PC-9 (cell line): ENCODE results near the gene DEAF1. TPM values are rescaled to one million over a fixed set of nuclear protein-coding genes. Genes with fewer than 3 reads are reported as not detected.

Experiments used
- BruUV-seq: library from RNA; stranded (reverse); fragments of 400-500 nt; replicated peaks from 2 replicates; lab custom pipeline; 2021; lab: Mats Ljungman, UMichigan
- CTCF ChIA-PET: fragments of 300-600 bp; sonication (Branson Sonifier 250); formaldehyde crosslinking; loops from one replicate; lab custom pipeline; 2022; ENCODE audit warnings: antibody characterized with exemption; lab: Charles Lee
- POLR2A ChIA-PET: fragments of 300-600 bp; sonication (Branson Sonifier 250); formaldehyde crosslinking; loops from one replicate; lab custom pipeline; 2022; ENCODE audit warnings: antibody characterized with exemption; ENCODE audit not compliant: unreplicated experiment; lab: Charles Lee
- DNase-seq, 2 experiments: peaks; one replicate each; pipeline versions ENCODE4 v3.0.0 to v3.0.0-alpha.2; 2015 to 2022; ENCODE audit warnings: mixed read lengths in 1 of 2
- H2AFZ ChIP-seq: fragments of 200-600 bp; sonication (generic); 2 replicates; pipeline ENCODE4 v1.8.1; 2017; ENCODE audit warnings: antibody characterized with exemption
- H3F3A ChIP-seq: fragments of 200-600 bp; sonication (generic); 2 replicates; pipeline ENCODE4 v1.8.1; 2017; ENCODE audit warnings: antibody characterized with exemption, mild to moderate bottlenecking, low read depth; ENCODE audit not compliant: insufficient read depth
- H3K27ac ChIP-seq: fragments of 200-600 bp; sonication (generic); 2 replicates; pipeline ENCODE4 v1.6.1; 2016; ENCODE audit warnings: mixed run types
- H3K27me3 ChIP-seq: fragments of 200-600 bp; sonication (generic); 2 replicates; pipeline ENCODE4 v1.6.1; 2016; ENCODE audit warnings: low read depth, mixed run types; ENCODE audit not compliant: insufficient read depth
- H3K36me3 ChIP-seq: fragments of 200-600 bp; sonication (generic); 2 replicates; pipeline ENCODE4 v1.6.1; 2016; ENCODE audit warnings: low read depth, mixed run types
- H3K4me1 ChIP-seq: fragments of 200-600 bp; sonication (generic); replicated peaks from 2 replicates; pipeline ENCODE4 v1.6.1; 2016; ENCODE audit warnings: mixed run types; ENCODE audit not compliant: insufficient read depth
- H3K4me2 ChIP-seq: fragments of 200-600 bp; sonication (generic); 2 replicates; pipeline ENCODE4 v1.6.1; 2017; ENCODE audit warnings: mixed run types
- H3K4me3 ChIP-seq: fragments of 200-600 bp; sonication (generic); 2 replicates; pipeline ENCODE4 v1.6.1; 2016; ENCODE audit warnings: mixed run types
- H3K79me2 ChIP-seq: fragments of 200-600 bp; sonication (generic); 2 replicates; pipeline ENCODE4 v1.6.1; 2017; ENCODE audit warnings: low read depth, mixed run types
- H3K9me2 ChIP-seq: fragments of 200-600 bp; sonication (generic); 2 replicates; pipeline ENCODE4 v1.8.1; 2017; ENCODE audit warnings: mild to moderate bottlenecking; ENCODE audit not compliant: insufficient read depth
- H3K9me3 ChIP-seq: fragments of 200-600 bp; sonication (generic); 2 replicates; pipeline ENCODE4 v1.8.1; 2016; ENCODE audit warnings: low read depth; ENCODE audit not compliant: insufficient read depth
- H4K20me1 ChIP-seq: fragments of 200-600 bp; sonication (generic); 2 replicates; pipeline ENCODE4 v1.8.1; 2017; ENCODE audit not compliant: insufficient read depth
- EZH2 ChIP-seq: fragments of 200-600 bp; sonication (generic); IDR thresholded peaks from 2 replicates; pipeline ENCODE4 v1.8.0; 2017; ENCODE audit warnings: antibody characterized with exemption, low read depth
- intact Hi-C: fragments of 100-400 bp; cut with micrococcal nuclease; formaldehyde crosslinking; loops from one replicate; pipeline ENCODE4 v1.10.0; 2022; ENCODE audit not compliant: unreplicated experiment
- total RNA-seq: library from RNA; stranded (reverse); gene quantifications from 2 replicates; pipeline ENCODE4 v1.2.3, GENCODE V29; 2021
- TF ChIP-seq, protein P1 (sequence below): fragments of 200-600 bp; sonication (generic); conservative IDR thresholded peaks from 2 replicates; pipeline ENCODE4 v1.6.1; 2017; ENCODE audit warnings: mixed run types, antibody characterized with exemption, mild to moderate bottlenecking, moderate library complexity

The DEAF1 gene
- total RNA-seq, 1 experiment from 2014 or later: 36.9 TPM

DNA sequence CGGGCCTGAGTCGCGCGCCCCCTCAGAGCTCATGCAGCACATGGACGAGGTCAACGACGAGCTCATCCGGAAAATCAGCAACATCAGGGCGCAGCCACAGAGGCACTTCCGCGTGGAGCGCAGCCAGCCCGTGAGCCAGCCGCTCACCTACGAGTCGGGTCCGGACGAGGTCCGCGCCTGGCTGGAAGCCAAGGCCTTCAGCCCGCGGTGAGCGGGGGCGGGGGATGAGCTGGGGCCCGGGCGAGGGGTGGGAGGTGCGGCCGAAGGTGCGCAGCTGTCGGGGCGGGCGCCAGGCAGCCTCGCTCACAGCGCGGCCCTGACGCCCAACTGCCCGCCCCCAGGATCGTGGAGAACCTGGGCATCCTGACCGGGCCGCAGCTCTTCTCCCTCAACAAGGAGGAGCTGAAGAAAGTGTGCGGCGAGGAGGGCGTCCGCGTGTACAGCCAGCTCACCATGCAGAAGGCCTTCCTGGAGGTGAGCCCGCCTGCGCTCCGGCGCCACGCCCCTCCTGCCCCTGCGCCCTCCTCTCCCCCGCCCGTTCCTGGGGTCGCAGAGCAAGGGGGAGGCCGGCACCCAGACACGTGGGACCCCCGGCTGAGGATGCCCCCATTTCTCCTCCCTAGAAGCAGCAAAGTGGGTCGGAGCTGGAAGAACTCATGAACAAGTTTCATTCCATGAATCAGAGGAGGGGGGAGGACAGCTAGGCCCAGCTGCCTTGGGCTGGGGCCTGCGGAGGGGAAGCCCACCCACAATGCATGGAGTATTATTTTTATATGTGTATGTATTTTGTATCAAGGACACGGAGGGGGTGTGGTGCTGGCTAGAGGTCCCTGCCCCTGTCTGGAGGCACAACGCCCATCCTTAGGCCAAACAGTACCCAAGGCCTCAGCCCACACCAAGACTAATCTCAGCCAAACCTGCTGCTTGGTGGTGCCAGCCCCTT is 31.5 kb upstream of the DEAF1 start:
- peak; percentile 85 to 95 for DNase-seq
- intact Hi-C loops: loop anchor here (2.0 to 10.0 kb wide), 2 partner anchors 30 to 162 kb away; partner anchors contain the start of genes LMNTD2 and RASSF7
- H3K27me3 ChIP-seq: no peaks in the 10 kb centered on the region
- no peak overlapping the region for H2AFZ ChIP-seq
- H3K9me3 ChIP-seq: no peaks in the 10 kb centered on the region
- TF ChIP-seq, protein P1, sequence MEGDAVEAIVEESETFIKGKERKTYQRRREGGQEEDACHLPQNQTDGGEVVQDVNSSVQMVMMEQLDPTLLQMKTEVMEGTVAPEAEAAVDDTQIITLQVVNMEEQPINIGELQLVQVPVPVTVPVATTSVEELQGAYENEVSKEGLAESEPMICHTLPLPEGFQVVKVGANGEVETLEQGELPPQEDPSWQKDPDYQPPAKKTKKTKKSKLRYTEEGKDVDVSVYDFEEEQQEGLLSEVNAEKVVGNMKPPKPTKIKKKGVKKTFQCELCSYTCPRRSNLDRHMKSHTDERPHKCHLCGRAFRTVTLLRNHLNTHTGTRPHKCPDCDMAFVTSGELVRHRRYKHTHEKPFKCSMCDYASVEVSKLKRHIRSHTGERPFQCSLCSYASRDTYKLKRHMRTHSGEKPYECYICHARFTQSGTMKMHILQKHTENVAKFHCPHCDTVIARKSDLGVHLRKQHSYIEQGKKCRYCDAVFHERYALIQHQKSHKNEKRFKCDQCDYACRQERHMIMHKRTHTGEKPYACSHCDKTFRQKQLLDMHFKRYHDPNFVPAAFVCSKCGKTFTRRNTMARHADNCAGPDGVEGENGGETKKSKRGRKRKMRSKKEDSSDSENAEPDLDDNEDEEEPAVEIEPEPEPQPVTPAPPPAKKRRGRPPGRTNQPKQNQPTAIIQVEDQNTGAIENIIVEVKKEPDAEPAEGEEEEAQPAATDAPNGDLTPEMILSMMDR: no peak
- no peak for TF ChIP-seq EZH2
- H3K9me2 ChIP-seq: no peaks in the 10 kb centered on the region
- POLR2A ChIA-PET: interaction anchor here (0.5 to 1.4 kb wide), 8 partner anchors 14 to 83 kb away, joined by 3 to 8 read pairs (median 4); partner anchors contain the start of genes DEAF1, RPLP2, TALDO1 and TMEM80
- peak overlapping the region; percentile 91 for H3K27ac ChIP-seq
- H3K36me3 ChIP-seq: no peaks in the 10 kb centered on the region
- H3F3A ChIP-seq: peaks cover 16% of the 10 kb centered on the region
- peak overlapping the region; percentile 90 for H3K4me2 ChIP-seq
- peaks cover 31% of the 10 kb centered on the region for H3K4me1 ChIP-seq
- TSS peak; percentile 47 for BruUV-seq
- H3K79me2 ChIP-seq: 0 out of 2 replicates have a peak, but pooled peaks cover 4% of the 10 kb centered on the region
- CTCF ChIA-PET: interaction anchor here (0.7 to 1.3 kb wide), 3 partner anchors 22 to 172 kb away, joined by 3 to 18 read pairs (median 7); partner anchors contain the start of genes DEAF1 and TMEM80
- no peaks in the 10 kb centered on the region for H4K20me1 ChIP-seq
- H3K4me3 ChIP-seq: peak overlapping the region; percentile 58; the same call in 1 of the 2 replicates

- Histone ChIP-seq H3K4me3 (no peak overlapping the region), H3K4me2 (peak overlapping the region; percentile 90), H3K4me1 (peaks cover 31% of the 10 kb centered on the region), H3K36me3 (no peaks in the 10 kb centered on the region), H3K9me3 (no peaks in the 10 kb centered on the region), H3K27ac (peak overlapping the region; percentile 91), H3F3A (peaks cover 16% of the 10 kb centered on the region), H3K79me2 (0 out of 2 replicates have a peak, but pooled peaks cover 4% of the 10 kb centered on the region), H3K27me3 (no peaks in the 10 kb centered on the region), H2AFZ (no peak overlapping the region), H4K20me1 (no peaks in the 10 kb centered on the region), H3K9me2 (no peaks in the 10 kb centered on the region)
- ChIA-PET POLR2A (interaction anchor here (0.5 to 1.4 kb wide), 5 partner anchors 19 to 84 kb away, joined by 3 to 8 read pairs (median 5); partner anchors contain the start of genes DEAF1, RPLP2, TALDO1 and TMEM80), CTCF (interaction anchor here (1.3 kb wide), 1 partner anchor 30 kb away, joined by 18 read pairs; the partner anchor contains the start of genes DEAF1 and TMEM80)
- intact Hi-C loops: loop anchor here (2.0 to 10.0 kb wide), 2 partner anchors 29 to 161 kb away; partner anchors contain the start of genes LMNTD2 and RASSF7
- BruUV-seq: no TSS peak
- TF ChIP-seq, protein P1: no peak
- TF ChIP-seq EZH2: no peak
- DNase-seq: no peak
Measured at GRCh38 chr11:725624-726202, 30.7 kb upstream of the DEAF1 start.

- H3K79me2 ChIP-seq: 0 out of 2 replicates have a peak, but pooled peaks cover 4% of the 10 kb centered on the region
- no peaks in the 10 kb centered on the region for H3K36me3 ChIP-seq
- H3K27me3 ChIP-seq: no peaks in the 10 kb centered on the region
- no peaks in the 10 kb centered on the region for H3K9me2 ChIP-seq
- DNase-seq: no peak
- POLR2A ChIA-PET: no interaction called here
- CTCF ChIA-PET: no interaction called here
- no peak overlapping the region for H3K27ac ChIP-seq
- H3F3A ChIP-seq: peaks cover 16% of the 10 kb centered on the region
- no peaks in the 10 kb centered on the region for H4K20me1 ChIP-seq
- H3K4me1 ChIP-seq: peaks cover 30% of the 10 kb centered on the region
- no peak overlapping the region for H2AFZ ChIP-seq
- no TSS peak for BruUV-seq
- H3K4me3 ChIP-seq: no peak overlapping the region
- intact Hi-C loops: loop anchor here (10.0 kb wide), 1 partner anchor 160 kb away; the partner anchor contains the start of genes LMNTD2 and RASSF7
- peak overlapping the region; percentile 90; the same call in 1 of the 2 replicates for H3K4me2 ChIP-seq
- no peaks in the 10 kb centered on the region for H3K9me3 ChIP-seq
- no peak for TF ChIP-seq EZH2
- TF ChIP-seq, protein P1: no peak
Measured at GRCh38 chr11:724778-725386, 29.9 kb upstream of the DEAF1 start.
